NCI-H2081 treated with DMSO at 0.1 percent for 48 hours (cell line): ENCODE data around the gene GGA1.

ENCODE experiments used
- DNase-seq: peaks from one replicate; lab custom pipeline; 2025; lab: John Stamatoyannopoulos, UW

Gene GGA1

GRCh38 chr22:37608477-37609239, at the start of gene GGA1:
Gene GGA1, plus strand, starts transcription at chr22:37608834. Its CDS starts 27 bp downstream, at chr22:37608861.
- peak; percentile 75 for DNase-seq

- DNase-seq = no peak
Observed at GRCh38 chr22:37559521-37559900, 49.1 kb upstream of the GGA1 start.

- DNase-seq = no peak
Observed at GRCh38 chr22:37559901-37560607, 48.6 kb upstream of the GGA1 start, which contains the start of gene CDC42EP1. Gene CDC42EP1, plus strand, starts transcription at chr22:37560480. Its CDS starts 5,870 bp downstream, at chr22:37566350.

- DNase-seq = no peak
Observed at GRCh38 chr22:37560608-37561211, 47.9 kb upstream of the GGA1 start.

- no peak for DNase-seq
Observed at GRCh38 chr22:37561212-37562048, 47.2 kb upstream of the GGA1 start.

- DNase-seq = no peak
Observed at GRCh38 chr22:37562049-37562875, 46.4 kb upstream of the GGA1 start.

GRCh38 chr22:37563153-37564081, 45.2 kb upstream of the GGA1 start:
- no peak for DNase-seq

GRCh38 chr22:37564111-37564711, 44.4 kb upstream of the GGA1 start:
- no peak for DNase-seq

GRCh38 chr22:37565830-37566229, 42.8 kb upstream of the GGA1 start:
- no peak for DNase-seq

- no peak for DNase-seq
Observed at GRCh38 chr22:37566329-37566837, 42.3 kb upstream of the GGA1 start.

GRCh38 chr22:37566903-37567798, 41.5 kb upstream of the GGA1 start:
- DNase-seq = no peak

GRCh38 chr22:37568012-37568411, 40.6 kb upstream of the GGA1 start:
- no peak for DNase-seq

GRCh38 chr22:37568448-37569008, 40.1 kb upstream of the GGA1 start:
- DNase-seq = no peak

- no peak for DNase-seq
Observed at GRCh38 chr22:37569009-37569920, 39.4 kb upstream of the GGA1 start.

GRCh38 chr22:37569921-37570660, 38.5 kb upstream of the GGA1 start:
- no peak for DNase-seq

- no peak for DNase-seq
Observed at GRCh38 chr22:37570661-37570976, 38.0 kb upstream of the GGA1 start.
